ENCODE results near the gene KCNB1.
"Not testable (repeated sequence)": the region's sequence is repeated elsewhere in the genome, so short reads cannot be mapped to it uniquely, and the experiment has no call there.

KCNB1 gene

DNA sequence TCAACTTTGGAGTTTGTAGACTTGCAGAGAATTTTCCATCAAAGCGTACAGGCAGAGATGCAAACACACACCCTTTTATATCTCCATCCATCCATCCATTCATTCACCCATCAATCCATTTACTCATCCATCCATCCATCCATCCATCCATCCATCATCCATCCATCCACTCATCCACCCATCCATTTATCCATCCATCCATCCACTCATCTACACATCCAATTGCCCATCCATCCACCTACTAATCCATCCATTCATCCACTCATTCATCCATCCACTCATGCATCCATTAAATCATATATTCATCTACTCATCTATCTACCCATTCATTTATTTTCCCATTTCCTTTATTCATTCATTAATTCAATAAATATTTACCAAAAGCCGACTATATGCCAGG is 52.1 kb downstream of the KCNB1 start:
- DNase-seq: no peak

DNA sequence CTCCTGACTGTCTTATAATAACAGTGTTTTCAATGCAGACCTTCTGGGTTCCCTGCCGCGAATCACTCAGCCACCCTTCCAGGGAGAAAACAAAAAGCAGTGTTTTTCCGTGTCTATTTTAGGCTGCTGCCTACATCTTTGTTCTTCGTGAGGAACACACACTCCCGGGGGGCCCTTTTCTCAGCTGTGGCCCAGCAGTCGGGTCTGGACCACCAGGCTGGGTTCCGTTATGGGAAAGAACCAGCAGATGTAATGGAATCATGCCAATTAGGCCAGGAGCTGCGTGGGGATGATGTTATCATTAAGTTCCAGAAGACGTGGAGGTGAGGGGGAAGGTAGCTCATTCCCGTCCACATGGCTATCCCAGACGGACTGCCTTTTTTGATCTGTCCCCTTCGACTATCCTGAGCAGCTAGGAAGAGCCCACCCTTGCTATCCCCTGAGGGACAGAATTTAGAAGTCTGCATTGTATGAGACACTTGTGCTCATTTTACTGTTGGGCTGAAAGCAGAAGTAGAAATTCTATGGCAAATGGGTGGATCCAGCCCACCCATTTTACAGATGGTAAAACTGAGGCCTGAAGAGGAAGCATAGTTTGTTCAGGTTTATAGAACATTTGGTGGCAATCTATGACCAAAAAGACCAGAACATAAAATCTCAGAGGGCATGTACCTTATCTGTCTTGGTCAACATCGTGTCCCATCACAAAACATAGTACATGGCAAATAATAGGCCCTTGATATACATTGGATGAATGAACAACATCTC is 54.5 kb downstream of the KCNB1 start:
- DNase-seq: no peak

DNA sequence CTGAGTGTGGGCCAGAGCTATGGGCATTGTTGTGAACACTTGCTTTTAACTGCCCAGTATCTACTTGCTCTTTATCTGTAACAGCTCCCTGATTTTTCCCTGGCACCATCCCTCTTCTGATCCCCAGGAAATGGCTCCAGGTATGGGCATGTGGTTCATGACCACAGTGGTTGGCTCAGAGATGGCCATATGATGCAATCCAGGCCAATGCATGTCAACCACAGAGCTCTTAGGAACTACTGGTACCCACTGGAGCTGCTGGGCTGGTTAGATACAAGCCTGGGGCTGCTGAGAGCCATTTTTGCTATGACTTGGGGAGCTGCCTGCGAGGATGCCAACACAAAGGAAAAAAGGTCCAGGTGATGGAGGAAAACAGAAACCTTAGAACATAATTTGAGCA is 55.6 kb downstream of the KCNB1 start:
- no peak for DNase-seq

DNA sequence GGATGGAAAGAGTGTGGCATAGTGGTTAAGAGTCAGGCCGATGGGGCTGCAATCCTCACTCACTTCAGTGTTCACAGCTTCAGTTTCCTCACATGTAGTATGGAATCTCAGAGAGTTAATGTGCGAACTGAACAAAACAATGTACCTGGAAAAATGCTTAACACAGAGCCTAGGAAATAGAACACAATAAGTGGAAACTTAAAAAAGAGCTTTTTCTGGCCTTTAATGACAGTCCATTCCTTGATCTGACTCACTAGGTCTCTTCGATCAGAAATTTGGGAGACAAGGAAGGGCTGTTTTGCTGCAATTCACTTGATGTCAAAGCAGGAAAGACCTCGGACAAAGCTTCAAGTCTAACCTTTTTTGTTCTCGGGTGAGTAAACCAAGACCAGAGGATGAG is 56.1 kb downstream of the KCNB1 start:
- DNase-seq: no peak

DNA sequence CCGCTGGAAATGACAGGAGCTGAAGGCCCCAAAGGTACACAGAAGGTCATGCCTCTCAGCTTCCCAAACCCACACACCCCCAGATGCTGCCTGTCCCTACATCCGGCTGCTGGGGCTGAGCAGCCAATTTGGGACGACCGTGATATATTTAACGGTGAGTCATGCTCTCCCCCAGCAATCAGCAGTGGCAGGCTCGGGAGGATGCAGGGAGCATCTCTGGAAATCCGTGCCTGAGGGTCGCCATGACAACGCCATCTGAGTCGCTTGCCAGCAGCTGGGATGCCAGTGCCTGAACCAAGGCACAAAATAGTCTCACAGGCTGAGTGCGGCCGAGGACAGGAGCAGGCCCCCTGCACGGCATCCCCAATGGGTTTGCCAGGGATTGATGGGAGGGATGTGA is 57.9 kb downstream of the KCNB1 start:
- no peak for DNase-seq

DNA sequence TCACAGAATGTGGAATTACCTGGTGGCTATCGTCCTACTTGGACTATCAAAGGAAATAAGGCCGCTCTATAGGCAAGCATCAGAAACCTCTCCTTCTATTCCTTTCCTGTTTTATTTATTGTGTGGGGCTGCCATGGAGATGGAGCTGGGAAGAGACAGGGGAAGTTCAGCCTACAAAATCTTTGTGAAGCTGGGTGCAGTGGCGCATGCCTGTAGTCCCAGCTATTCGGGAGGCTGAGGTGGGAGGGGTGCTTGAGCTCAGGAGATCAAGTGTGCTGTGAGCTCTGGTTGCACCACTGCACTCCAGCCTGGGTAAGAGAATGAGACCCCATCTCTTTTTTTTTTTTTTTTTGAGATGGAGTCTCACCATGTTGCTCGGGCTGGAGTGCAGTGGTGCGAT is 60.3 kb downstream of the KCNB1 start:
- DNase-seq: no peak

DNA sequence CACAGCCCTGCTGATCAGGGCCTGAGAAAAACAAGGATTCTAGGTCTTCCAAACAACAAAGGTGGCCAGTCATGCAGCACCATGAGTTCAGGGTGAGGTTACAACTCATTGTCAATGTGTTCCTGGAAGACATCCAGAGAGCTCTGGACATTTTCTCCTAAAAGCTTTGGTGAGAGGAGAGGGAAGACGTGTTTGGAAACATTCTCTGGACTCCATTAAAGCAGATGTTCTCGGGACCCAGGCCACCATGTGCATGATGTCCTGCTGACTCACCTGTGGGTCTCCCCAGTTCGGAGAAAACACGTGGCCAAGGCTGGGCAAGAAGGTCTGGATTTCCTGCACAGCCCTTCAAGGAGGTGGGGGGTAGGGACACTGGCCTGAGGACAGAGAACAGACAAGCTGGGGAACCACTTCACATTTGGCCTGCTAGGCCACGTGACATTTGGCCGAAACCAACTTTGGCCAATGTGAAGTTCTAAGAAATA is 61.6 kb downstream of the KCNB1 start:
- DNase-seq: no peak

DNA sequence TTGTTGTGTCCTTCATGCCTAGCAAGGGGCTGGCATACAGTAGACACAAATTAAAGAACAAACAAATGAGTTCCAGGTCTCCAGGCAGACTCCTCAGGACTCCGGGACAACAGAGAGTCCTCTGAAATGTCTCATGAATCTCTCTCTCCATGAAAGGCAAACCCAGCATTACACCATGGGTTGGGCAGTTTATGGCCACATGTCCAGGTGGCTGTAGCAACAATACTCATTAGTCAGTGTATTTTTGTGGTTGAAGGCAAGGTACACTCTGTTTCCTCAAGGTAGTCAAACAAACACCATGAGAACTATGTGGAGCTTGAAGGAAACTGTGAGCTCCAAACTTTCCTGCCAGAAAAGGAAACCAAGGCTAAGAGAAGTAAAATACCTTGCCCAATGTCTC is 62.2 kb downstream of the KCNB1 start:
- DNase-seq: no peak

DNA sequence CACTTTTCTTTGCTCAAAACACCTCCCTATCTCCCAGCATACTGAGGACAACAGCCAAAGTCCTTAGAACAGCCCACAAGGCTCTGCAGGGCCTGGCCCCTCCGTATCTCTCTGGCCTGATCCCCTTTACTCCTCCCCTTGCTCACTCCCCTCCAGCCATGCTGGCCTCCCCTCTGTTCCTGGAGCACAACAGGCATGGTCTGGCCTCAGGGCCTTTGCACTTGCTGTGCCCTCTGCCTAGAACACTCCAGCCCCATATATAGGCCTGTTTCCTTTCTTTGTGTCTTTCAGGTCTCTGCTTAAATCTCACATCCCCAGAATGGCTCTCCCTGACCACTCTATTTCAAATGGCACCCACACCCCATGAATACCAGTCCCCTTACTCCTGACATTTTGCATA is 62.7 kb downstream of the KCNB1 start:
- no peak for DNase-seq

DNA sequence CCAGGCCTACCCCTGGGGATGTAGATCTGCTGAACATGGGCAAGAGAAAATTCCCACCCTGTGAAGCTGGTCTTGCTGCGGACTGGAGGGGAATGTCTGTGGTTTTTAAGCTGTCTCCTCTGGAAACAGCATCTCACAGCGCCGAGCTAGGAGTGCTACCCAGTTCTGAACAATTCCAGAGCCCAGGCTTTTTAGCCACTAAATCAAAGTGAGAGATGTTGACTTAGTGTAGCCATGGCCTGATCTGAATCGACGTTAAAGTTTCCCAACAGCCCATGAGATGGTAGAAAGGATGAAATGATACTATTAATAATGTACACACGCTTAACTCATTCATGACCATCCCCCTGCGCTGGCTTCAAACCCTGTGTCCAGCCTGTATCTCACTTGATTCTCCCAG is 63.7 kb downstream of the KCNB1 start:
- DNase-seq: no peak

DNA sequence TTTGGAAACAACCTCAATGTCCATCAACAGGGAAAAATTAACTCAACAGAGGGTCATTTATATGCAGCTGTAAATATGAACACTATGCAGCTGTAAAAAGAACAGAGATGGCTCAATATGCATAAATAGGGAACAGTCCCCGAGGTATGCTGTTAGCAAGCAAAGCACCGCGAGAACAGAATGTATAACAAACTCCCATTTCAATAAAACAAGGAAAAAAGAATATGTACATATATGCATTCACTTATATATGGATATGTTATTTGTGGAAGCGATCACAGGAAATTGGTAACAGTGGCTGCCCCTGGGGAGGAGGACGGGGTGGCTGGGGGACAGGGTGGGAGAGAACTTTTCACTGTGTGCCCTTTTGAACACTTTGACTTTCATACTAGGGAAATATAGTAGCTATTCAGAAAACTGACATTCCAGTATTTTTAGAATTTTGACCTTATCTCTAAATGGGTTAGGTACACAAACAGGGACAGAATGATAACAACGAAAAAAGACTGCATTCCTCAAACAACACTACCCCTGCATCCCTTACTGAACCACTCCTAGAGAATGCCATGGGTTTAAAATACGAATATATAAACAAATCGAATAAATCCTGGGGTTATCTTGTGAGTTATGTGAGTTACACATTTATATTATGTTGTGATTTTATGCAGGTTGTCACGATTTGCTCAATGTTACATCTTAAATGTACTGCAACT is 64.5 kb downstream of the KCNB1 start:
- DNase-seq: no peak

DNA sequence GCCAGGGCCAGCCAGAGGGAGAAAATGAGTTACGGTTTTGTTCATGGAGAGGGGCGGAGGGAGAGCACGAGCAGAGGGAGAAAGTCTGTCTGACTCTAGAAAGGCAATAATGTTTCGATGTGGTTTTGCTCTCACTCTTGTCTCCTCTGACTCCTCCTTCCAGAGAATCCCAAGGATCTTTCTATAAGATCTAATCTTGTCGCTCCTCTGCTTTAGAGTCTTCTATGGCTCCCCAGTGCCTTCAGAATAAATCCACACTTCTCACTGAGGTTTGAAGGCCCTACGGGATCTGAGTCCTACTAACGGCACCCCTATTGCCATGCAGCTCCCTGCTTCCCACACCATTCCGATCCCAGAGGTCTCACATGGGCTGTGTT is 66.8 kb downstream of the KCNB1 start:
- DNase-seq: no peak

DNA sequence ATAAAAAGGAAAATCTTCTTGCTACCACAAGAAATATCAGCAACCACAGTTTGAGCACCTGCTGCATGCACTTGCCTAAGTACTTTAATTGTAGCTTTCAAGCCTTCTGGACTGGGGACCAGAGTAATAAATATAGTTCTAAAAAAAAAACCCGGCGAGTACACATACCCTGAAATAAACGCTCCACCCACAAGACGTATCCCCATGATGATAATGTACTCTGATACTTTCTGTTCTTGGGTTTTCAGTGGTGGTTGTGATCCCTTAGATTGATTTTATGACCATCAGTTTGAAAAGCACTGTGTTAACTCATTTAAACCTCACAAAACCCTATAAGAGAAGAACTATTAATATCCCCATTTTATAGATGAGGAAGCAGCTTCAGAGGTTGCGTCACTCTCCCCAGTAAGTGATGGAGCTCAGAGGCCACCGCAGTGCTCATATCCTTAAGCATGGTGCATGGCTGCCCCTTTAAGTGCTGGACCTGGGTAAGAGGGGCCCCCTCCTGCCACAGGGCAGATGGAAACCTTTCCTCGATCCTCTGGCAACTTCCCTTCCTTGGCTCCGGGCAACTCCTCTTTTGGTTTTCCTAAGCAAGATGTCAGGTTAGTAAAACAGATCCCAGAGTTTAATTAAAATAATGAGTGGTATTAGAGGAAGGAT is 67.3 kb downstream of the KCNB1 start:
- no peak for DNase-seq

DNA sequence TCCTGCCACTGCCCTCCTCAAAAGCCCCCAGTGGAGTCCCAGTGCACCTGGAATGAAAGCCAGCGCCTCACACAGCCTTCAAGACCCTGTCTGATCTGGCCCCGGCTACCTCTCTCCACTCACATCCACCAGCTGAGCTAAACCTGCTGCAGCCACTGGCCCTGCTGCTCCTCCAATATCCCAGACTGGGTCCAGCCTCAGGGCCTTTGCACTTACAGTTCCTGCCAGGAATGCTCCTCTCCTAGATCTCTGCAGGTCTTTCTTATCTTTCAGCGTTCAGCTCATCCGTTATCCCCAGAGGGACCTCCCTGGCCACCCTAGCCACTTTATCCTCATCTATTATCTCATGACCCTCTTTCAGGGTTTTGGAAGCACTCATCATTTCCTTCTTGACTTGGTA is 68.8 kb downstream of the KCNB1 start:
- DNase-seq: no peak

DNA sequence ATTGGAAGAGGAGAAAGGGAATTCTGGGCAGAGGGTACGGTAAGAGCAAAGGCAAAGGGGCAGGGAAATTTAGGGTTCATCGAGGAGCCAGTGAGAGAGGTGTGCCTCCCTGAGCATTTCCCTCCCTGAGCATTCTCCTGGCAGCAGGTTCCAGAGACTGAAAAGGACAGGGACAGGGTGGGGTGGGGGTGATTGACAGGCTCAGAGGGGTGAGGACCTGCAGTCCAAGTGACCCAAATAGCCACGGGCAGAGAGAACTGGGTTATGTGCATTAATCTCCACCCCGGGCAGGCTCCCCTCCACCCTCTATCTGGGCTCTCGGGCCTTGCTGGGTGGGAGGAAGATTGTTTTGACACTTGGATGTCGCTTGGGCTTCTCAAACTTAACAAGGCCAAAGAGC is 69.5 kb downstream of the KCNB1 start:
- no peak for DNase-seq

DNA sequence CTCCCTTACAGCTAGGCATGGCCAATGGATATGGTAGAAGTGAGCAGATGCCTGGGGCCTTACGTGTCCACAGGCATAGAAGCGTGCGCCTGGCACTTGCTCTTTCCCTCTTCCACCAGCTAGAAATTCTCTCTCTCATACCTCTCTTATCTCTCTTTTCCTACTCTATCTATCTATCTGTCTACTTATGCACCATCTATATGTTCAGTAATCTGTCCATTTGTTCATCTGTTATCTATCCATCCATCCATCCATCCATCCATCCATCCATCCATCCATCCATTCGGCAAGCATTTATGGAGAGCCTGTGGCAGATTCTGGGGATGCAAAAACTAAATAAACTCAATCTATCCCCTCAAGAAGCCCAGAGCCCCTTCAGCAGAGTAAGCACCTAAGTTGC is 70.2 kb downstream of the KCNB1 start:
- DNase-seq: no peak

DNA sequence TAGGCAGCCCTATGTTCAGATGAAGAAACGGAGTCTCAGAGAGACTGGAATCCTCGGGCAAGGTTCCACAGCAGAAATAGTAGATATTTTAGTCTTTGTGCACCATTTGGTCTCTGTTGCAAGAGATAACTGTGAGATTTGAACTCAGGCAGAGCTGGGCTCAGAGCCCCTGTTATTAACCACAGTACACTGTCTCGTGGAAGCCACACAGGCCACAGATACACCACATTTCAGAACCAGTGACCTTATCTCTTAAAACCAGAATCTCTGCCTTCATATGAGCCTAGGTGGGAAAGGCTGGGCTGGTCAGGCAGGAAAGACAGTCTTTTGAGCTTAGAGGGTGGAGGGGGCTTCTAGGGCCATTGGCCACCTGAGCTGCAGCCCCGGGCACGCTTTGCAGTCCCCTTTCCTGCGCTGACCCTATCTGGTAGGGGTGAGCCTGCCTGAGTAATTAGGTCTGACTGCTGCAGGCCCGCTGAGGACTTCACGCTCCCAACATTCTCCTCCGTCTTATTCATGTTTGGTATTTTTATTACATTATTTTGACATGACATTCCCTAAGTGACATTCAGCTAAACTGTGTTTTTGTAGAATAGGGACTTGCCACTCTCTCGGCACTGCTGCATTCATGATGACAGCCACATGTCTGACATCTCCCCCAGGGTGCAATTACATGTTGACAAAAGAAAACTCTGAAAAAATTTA is 71.1 kb downstream of the KCNB1 start:
- no peak for DNase-seq

DNA sequence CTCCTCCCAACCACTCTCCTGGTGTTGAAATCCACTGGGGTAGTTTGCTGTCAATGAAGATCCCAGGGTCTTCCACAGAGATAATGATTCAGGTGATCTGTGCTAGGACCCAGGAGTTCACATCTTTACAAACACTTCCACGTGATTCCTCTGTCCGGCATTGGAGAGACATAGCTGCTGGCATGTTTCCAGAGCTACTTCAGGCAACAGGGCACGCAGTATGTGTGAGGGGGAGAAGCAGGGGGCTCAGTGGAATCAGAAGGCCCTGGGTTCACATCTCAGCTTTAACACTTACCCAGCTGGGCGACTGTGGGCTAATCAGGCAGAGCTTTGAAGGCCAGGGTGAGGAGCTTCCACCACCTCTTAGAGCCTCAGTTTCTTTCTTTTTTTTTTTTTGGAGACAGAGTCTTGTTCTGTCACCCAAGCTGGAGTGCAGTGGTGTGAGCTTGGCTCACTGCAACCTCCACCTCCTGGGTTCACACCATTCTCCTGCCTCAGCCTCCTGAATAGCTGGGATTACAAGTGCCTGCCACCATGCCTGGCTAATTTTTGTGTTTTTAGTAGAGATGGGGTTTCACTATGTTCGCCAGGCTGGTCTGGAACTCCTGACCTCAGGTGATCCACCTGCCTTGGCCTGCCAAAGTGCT is 72.4 kb downstream of the KCNB1 start:
- not testable (repeated sequence) for DNase-seq

DNA sequence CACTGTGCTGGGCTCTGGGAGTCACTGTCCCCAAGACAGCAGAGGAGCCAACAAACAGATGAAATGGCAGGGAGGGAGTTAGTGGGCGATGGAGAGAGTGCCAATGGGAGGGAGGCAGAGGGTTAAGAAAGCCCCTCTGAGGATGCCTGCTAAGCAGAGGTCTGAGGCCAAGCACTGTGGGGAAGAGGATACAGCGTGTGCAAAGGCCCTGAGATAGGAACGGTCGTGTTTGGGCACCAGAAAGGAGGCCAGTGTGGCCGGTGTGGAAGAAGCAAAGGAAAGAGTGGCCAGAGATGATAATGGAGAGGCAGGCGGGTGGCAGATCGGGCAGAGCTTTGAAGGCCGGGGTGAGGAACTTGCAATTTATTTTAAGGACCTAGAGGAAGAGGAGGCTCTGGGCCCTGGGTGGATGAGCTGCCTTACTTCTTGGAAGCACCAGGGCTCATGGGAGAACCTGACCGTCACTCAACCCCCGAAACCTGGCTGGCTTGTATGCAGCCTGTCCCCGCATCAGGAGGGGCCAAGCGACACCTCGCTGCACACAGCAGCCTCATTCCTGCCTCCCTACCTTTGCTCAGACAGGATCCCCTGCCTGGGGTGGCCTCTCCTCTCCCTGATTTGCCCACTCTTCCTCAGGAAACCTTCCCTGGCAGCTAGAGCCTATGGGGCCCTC is 73.0 kb downstream of the KCNB1 start:
- no peak for DNase-seq

DNA sequence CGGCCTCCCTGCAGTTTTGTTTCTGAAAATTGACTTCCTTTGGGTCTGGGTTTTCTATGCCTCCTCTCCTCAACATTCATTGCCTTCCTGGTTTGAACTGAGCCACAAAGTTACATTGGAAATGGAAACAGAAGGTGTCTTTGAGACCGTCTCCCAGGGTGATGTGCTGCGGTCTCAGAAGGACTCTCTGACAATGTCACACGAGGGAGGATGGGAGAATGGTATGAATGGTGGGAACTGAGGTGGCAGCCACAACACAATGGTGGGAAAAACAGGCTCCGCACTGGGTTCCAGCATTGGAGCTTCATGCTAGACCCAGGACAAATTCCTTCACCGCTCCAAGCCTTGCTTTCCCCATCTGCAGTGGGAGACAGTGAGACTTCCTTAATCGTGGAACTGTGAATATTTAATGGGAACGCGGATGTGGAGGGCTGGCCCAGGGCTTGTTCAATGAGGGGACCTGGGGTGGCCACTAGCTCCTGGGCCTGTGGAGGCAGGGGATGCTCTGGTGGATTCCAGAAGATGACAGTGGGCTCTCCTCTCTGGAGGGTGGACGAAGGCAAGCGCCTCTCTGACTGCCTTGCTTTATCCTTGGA is 73.9 kb downstream of the KCNB1 start:
- DNase-seq: no peak

DNA sequence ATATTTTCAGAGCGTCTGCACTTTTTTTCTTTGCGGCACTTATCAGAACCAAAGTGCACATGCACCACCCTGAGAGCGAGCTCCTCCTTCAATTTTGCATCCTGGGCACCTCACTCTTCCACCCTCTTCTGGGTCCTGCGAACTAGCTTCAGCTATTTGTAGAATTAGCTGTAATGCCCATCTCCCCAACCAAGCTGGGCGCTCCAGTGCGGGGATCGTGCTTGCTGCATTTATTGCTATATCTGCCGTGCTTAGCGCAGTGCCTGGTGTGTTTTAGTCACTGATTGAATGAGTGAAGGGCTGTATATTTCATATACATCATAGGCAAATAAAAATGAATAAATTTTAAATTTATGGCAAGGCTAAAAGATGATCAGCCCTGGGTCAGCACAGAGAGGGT is 75.8 kb downstream of the KCNB1 start:
- DNase-seq: no peak

DNA sequence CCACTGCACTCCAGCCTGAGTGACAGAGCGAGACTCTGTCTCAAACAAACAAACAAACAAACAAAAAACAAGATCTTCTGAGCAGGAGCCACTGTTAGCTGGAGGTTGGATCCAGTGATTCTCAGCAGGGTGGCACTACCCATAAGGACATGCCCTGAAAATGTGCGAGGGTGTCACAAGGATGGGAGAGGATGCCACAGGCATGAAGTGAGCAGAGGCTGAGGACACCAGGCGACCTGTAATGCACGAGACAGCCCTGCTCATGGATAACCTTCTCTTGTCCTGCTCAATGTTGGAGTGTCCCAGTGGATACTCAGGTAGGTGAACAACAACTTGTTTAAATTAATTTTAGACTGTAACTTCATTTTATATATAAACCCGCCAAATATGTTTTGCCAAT is 76.8 kb downstream of the KCNB1 start:
- DNase-seq: no peak
